ENCODE measurements around the gene DDX24. TPM values are rescaled to one million over a fixed set of nuclear protein-coding genes. Genes with fewer than 3 reads are reported as not detected.

DDX24 gene
- total RNA-seq, 2 donors from 2014 or later: 222 to 241 TPM

GRCh38 chr14:93998871-93999403, 82.1 kb downstream of the DDX24 start:
- Mint-ChIP-seq H3K27ac (no peak overlapping the region), H3K4me3 (no peak overlapping the region), H3K9me3 (no peaks in the 10 kb centered on the region), H3K4me1 (no peaks in the 10 kb centered on the region), H3K27me3 (no peaks in the 10 kb centered on the region), H3K36me3 (ENCODE audit: low read depth) (no peaks in the 10 kb centered on the region)
- no peak for ATAC-seq (replicated peaks)

Other genes starting within 250 kb of the DDX24 start
- gene FAM181A, start 153.9 kb downstream of the DDX24 start, total RNA-seq: not detected
- gene ASB2, start 104.6 kb downstream of the DDX24 start, total RNA-seq: 10 to 100 TPM; 48.5 to 68.7 TPM
- gene CCDC197, start 83.9 kb downstream of the DDX24 start, total RNA-seq: under 1 TPM in 1 of 2 donors, not detected in 1; 0.37 TPM
- 10 to 100 TPM in 1 of 2 donors, 1 to 10 TPM in 1; 6.3 to 11.0 TPM for gene OTUB2, start 54.9 kb downstream of the DDX24 start, total RNA-seq
- gene IFI27L1, start 108 bp upstream of the DDX24 start, total RNA-seq: 10 to 100 TPM; 34.5 to 35.4 TPM
- 1 to 10 TPM; 2.1 to 3.0 TPM for gene IFI27, start 29.5 kb upstream of the DDX24 start, total RNA-seq
- gene IFI27L2, start 48.4 kb upstream of the DDX24 start, total RNA-seq: 10 to 100 TPM; 58.5 to 58.8 TPM
- gene PPP4R4, start 93.1 kb upstream of the DDX24 start, total RNA-seq: 10 to 100 TPM in 1 of 2 donors, 1 to 10 TPM in 1; 1.8 to 68.2 TPM
- not detected for gene SERPINA10, start 212.1 kb upstream of the DDX24 start, total RNA-seq
- under 1 TPM in 1 of 2 donors, not detected in 1; 0.61 TPM for gene SERPINA6, start 242.1 kb upstream of the DDX24 start, total RNA-seq

Measured in activated T-helper 17 cell treated with anti-CD3 and anti-CD28 coated beads, Interleukin-2, amount 50 U/mL, for 72 hours (primary cell).